HG03558 (cell line): Measurements from ENCODE around the gene PLCB2.

Source experiments
- ATAC-seq: cut with Tn5 transposase; IDR thresholded peaks from one replicate; pipeline ENCODE4 v1.9.1; 2021; ENCODE audit warnings: moderate number of reproducible peaks; ENCODE audit not compliant: unreplicated experiment; ENCODE audit errors: extremely low read depth

The PLCB2 gene

DNA sequence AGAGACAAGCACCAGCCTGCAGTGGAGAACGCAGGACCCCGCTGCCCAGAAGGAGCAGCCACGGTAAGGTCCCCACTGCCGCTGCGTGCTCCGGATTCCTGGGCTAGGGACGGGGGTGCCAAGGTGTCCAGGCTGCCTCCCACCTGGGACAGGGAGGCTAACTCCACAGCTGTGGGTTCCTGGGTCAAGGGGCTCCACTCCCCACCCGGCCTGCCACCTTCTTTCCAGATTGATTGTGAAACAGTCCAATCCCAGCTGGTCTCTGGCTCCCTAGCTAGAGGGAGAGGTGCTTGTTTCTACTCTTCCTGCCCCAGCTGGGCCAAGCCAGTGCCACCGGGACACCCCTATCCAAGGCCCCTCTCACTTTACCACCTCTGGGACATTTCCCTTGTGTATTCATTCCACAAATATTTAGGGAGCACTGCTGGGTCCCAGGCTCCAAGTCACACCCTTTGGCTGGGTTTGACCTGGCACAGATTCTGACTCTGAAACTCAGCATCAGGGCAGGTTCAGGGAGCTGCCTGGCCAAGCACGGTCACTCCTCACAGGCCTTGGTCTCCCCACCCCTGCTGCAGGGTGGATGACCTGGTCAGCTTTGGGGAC, 67.0 kb downstream of the PLCB2 start:
- no peak for ATAC-seq

DNA sequence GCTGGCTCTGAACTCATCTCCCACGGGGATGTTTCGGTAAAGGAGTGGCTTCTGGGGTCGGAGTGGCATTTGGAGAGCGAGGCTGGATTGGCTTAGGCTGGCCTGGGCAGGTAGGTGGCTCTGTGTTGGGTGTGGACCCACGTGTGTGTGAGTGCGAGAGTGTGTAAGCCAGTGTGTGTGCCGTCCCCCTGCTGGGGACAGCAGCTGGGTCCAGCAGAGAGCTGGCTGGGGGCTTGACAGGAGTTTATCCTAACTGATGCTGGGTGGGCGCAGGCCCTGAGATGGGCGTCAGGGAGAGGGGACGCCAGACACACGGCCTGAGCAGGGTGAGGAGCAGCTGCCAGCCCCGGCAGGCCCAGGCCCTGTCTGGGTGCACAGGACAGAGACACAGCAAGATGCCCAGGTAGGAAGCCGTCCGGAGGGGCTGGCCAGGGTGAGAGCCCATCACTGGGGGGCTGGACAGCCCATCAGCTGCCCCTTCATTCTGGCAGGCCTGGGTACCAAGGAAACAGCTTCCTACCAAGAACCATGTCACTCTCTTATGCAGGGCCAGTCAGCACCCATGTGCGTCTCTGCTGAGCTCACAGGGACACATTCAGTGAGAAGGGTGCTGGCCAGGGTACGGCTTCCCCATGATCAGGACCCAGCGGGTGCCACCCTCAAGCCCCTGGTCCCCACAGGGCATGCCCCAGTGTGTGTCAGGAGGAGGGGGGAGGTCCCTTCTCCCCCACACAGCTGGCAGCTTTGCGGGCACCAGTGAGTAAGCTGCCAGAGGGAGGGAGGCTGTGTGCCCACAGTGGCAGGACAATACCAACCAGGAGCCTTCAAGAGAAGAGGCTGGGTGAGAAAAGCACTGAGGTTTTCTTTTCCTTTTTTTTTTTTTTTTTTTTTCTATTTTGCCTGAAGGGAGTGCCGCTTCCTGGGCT, 67.8 kb downstream of the PLCB2 start:
- no peak for ATAC-seq

DNA sequence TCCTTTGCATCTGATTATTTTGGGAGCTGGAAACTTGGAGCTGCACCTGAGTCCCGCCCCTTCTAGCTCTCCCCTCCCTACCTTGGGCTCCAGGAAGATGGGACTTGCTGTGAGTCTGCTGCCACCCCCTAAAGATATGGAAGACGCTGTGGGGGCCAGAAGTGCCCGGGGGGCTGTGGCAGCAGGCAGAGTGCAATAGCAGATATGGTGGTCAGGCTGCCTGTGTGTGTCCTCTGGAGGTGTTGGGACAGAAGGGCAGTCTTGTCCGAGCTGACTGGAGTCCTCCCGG, 68.4 kb downstream of the PLCB2 start:
- no peak for ATAC-seq

DNA sequence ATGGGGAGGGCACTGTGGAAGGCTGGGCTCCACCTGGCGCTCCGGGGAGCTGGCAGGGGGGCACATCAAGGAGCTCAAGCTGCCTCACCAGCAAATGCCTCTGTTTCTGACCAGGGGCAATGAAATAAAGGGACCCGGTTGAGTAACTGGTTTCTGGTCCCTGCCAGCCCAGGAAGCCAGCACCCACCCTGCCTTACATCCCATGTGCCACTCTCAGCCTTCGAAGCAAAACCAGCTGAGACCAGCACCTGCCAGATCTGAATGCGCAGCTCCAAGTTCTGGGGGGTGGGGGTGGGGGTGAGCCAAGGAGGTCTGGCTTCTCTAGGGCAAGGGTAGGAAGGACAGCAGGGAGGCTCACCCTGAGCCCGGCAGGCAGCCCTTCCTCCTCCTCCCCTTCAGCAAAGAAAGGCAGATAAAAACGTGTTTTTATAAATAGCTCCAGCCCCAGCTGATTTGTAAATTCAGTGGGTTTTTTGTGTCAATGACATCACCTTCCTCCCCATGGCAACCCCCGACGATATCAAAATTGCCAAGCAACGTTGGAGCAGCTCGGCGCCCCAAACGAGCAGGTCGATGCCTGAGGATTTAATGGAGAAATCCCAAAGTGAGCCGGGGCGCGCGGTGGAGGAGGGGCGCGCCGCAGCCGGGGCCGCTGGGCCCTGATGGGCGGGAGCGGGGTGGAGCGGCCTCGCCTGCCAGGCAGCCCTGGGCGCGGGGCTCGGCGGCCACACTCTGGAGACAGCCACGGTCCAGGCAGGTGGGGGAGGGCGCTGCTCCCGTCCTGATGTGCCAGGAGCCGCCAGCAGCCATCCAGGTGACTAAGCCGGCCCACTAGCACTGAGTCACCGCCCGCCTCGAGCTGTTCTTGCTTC, 69.0 kb downstream of the PLCB2 start, which contains the start of gene PAK6:
TSS of gene PAK6 (plus strand) at position 532 of the 872 bp plus-strand sequence. CDS start 25,723 bp downstream, outside the sequence.
- no peak for ATAC-seq
